ENCODE data around the gene C10orf90.

GRCh38 chr10:126523071-126523470 lies 147.4 kb downstream of the C10orf90 start:
- TF ChIP-seq FOXM1 (IDR thresholded peaks at IDR 0.05; ENCODE audit: borderline replicate concordance, low read depth) (no peak), TAF1 (IDR thresholded peaks at IDR 0.05; ENCODE audit: low read depth) (no peak), USF1 (IDR thresholded peaks at IDR 0.05) (no peak), EP300 (IDR thresholded peaks at IDR 0.05; ENCODE audit: borderline replicate concordance) (no peak), MAX (IDR thresholded peaks at IDR 0.05) (no peak), EGR1 (IDR thresholded peaks at IDR 0.05) (no peak), REST (IDR thresholded peaks at IDR 0.05; ENCODE audit: low read depth) (no peak), TCF12 (IDR thresholded peaks at IDR 0.05; ENCODE audit: low read depth) (no peak), RAD21 (IDR thresholded peaks at IDR 0.05; ENCODE audit: low read depth) (no peak)

Data from Ishikawa (cell line).